Activated CD8-positive, alpha-beta memory T cell treated with anti-CD3 and anti-CD28 coated beads, Interleukin-2, amount 50 U/mL, for 4 hours (primary cell): ENCODE results near the gene PTRHD1.
A peak's percentile ranks its signal among the peaks of the same experiment; 100 is the strongest.

Source experiments
- DNase-seq: peaks from one replicate; pipeline ENCODE4 v3.0.0-alpha.2; 2020

PTRHD1 gene

DNA sequence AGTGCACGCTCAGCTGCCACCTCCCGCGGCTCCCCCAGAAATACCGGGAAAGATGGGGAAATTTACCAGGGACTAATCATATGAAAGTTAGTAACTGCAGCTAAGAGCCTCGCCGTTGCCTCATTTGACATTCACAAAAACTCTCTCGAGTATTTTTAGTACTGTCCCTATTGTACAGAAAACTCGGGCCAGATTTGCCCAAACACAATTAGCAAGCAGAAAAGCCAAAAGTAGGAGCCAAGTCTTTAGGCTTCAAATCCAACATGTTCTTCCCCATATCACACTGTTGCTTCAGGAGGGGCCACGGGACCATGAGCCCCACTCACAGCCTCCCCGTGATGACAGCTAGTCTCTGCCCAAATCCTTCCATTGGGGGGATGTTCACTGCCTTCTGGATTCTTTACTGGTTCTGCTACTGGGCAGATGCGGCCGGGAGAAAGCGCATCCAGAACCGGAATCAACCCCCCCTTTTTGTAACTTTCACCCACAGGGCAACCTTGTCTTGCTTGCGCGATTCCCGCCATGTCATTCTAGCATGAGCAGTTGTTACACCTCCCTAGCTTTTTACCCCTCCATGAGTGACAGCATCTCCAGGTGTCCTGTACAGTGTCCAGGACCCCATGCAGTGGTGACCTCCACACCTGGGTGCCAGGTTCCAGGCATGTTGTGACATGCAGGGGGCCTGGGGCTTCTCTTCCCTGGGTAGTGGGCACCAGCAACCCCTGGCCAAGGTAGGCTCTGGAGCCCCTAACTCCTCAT, 35.2 kb upstream of the PTRHD1 start:
- no peak for DNase-seq

DNA sequence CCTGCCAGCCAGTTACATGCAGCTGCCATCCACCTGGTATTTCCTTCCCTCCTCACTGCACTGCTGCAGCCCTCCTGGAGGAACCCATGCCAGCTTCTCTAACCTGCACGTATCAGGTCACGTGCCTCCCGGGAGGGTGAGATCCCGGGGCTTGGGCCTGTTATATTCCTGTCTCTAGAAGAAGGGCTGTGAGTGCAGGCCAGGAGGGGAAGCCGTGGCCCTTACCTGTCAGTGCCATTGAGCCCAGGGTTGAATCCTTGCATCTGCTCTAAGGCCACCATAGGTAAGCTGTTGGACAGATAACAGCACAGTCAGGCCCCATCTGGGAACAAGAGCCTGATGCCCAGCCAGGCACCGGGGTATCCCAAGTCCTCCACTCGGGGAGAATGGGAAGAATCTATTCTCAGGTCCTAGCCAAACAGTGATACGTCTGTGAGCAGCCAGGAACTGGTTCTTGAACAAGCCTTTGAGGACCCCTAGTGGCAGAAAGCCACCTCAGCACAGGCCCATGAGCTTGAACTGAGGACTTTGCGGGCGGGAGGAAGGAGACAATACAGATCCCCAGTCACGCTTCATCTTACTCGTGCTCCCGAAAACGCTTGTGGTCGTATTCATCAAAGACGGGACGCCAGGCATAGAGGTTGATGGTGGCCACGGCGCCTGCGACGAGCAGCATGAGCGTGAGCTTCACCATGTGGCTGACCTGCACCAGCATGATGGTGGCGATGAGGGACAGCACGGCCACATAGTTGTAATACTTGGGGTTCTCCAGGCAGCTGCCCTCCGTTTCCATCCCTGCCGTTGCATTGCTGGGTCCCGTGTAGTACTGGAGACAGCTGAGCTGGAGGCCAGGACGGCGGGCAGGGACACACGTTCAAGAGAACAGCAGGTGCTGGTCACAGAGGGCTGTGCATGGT, 34.4 kb upstream of the PTRHD1 start:
- DNase-seq, result peak; percentile 71

DNA sequence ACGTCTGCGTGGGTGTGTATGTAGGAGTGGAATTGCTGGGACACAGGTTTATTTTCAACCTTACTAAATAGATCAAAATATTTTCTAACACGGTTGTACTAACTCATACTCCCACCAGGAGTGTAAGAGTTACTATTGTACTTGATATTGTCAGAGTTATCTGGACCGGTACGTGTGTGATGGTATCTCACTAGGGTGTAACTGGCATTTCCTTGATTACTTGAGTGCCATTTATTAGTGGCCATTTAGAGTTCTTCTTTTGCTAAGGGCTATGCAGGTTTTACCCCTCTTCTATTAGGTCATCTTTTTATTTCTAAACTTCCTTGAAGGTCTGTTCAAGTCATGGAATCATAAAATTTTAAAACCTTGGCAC, 33.6 kb upstream of the PTRHD1 start:
- no peak for DNase-seq

DNA sequence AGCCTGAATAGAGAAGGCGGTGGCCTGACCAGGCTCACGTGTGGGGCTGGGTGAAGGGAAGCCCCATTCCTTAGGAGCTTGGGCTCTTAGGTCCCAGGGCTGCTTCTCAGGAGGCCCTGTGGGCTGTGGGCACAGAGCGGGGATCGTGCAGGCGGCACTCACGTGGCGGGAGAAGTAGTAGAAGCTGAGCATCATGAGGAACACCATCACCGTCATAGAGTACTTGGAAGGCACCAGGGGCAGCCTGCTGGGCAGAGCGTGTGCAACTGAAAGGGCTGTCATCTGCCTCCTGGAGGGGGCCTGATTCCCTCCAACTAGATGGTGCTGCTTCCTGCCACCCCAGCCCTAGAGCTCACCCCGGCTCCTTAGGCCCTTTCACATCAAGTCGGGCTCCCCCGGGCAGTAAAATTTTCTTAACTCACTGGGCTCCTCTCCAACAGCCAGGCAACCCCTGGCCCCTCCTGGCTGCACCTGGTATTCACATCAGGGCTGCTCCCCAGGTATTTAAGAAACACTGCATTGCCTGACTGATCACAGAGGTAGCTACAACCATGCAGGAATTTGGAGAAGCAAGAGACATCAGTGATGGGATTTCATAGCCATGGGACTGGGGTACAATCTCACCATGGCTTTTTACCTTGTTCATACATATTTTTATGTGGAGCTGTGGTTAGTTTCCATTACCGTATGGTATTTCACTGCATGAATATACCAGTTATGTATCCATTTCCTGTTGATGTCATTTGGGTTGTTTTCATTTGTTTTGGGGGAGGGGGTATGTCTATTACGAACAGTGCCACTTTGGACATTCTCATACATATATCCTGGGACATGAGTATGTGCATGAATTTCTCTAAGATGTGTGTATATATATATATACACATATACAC, 32.9 kb upstream of the PTRHD1 start:
- DNase-seq, result no peak

DNA sequence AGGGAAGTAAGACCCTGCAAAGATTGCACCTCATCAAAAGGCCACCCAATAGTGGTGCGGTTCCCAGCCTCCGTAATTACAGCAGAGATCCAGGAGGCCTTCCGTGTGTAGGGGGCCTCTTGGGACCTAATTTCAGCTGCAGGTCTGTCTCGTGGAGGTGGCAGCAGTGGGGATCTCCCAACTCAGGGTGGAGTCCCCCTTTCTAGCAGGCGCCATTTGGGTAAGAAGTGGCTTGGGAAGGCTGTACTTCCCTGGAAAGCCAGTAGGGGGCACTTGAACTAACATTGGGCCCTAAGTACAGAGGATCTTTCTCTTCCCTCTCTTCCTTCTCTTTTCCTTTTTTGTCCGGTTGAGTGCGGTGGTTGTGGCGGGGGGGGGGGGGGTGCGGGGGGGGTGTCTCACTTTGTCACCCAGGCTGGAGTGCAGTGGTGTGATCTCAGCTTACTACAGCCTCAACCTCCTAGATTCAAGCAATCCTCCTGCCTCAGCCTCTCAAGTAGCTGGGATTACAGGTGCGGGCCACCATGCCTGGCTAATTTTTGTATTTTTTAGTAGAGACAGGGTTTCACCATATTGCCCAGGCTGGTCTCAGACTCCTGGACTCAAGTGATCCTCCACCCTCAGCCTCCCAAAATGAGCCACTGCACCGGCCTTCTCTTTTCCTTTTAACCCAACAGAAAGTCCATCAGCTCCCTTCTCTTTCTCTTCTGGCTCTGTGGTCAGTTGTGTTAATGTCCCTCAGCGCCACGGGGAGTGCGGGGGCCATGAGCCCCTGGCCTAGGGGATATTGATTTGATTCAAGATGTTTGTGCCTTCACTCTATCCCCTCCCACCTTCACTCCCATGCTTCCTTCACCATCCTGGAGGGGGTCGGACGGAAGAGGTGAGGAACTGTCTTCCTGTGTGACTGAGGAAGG, 32.0 kb upstream of the PTRHD1 start:
- peak; percentile 36 for DNase-seq

DNA sequence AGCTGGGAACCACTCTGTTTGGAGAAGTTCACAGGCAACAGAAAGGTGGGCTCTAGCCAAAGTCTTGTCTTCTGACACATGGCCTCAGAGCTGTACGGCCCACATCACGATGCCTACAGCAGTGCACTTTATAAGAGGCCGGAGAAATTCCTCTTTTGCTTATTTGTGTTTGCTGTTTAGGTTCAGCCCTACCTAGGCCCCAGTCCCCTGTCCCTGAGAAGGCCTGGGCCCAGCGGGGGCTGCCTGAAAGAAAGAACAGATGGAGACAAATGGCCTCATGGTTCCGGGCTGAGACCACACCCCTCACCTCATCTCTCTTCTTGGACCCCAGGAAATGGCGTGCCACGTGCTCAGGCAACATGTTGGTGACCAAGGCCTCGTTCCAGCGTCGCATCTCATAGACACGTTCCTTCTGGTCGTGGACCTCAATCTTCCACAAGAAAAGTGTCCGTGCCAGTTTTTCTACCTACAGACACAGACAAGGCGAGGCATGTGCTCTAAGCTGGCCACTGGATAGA, 30.9 kb upstream of the PTRHD1 start:
- DNase-seq, result no peak

DNA sequence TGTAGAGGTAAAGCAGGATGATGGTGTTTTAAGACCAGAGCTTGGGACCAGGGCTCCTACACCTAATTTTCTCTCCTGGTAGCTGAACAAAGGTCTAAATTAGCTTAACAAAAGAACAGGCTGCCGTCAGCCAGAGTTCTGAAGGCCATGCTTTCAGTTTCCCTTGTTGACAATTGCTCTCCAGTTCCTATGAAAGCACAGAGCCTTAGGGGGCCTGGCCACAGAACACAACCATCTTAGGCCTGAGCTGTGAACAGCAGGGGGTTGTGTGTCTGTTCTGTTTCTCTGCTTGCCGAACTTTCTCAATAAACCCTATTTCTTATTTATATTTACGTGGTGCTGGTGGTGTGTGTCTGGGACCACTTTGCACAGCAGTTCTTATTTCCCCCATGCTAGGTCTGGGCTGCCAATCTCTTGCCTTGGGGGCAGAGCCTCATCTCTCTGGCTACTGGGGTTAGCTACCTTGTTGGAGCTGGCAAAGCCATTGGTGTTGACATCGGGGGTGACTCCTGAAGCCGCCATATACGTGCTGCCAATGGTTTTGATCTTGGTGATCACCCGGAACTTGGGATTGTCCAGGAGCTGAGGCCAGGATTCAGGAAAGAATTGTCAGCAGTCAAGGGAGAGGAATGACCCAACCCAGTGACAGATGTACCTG, 29.0 kb upstream of the PTRHD1 start:
- no peak for DNase-seq

DNA sequence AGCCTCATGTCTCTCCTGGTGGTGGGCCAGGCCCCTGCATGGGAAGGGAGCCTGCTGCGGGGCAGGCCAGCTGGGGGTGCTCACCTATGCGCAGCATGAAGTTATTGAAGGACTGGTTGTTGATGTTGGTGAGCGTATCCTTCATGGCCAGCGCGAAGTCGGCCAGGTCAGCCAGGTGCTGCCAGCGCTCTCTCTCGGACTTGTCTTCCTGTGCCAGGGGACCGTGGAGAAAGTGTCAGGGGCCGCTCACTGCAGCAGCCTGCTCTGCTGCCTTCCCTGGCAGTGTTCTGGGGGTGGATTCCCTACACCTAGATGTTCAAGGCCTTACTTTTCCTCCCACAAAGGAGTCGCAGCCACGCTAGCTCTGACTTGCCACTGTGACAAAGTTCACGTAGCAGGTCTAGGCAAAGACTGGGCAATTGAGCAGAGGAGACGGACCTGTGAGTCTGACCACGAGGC, 28.3 kb upstream of the PTRHD1 start:
- DNase-seq, result no peak

DNA sequence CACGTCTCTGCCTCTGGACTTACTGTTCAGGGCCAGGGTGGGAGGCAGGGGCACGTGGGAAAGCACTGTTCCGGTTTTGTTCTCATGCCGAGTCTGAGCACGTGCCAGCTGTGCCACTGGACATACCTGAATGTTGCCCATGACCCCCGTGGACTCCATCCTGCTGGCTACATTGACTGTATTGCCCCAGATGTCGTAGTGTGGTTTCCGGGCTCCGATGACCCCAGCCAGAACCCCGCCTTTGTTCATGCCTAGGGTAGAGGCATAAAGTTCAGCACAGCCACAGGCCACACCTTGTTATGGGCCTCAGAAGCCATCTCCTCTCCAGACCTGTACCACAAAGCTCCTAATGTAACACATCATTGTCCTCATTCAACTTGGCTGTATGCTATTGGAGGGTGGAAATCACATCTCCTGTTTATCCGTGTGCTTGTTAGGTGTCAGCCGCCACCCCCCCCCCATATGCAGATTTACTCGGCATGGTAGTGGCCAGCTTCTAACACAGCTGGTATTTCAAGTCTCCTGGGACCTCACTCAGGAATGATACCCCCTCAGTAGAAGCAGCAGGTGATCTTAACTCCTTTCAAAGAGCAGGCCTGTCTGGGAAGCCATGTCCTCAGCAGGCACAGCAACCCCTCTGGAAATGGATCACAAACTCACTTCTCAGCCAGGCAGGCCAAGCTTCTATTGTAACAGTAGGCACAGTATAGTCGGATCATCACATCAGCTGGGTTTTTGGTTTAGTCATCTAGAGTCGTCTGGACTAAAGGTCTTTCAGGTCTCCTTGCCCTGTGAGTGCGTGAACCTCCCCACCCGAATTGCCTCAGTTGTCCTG, 27.6 kb upstream of the PTRHD1 start:
- no peak for DNase-seq

DNA sequence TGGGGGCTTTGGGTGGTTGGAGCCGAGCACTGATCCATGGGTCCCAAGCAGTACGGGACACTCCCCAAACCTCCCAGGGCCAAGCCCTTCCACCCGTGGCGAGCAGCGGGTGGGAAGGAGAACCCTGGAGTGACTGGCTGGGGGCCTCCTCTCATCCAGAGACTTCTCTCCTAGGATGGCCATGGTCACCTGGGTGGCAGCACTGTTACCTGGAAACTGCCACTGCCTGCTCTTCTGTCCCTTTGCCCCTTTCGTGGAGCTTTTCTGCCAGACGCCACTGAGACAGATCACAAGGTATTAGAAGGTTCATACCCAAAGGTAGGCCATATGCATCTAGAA, 27.0 kb upstream of the PTRHD1 start:
- DNase-seq, result no peak

DNA sequence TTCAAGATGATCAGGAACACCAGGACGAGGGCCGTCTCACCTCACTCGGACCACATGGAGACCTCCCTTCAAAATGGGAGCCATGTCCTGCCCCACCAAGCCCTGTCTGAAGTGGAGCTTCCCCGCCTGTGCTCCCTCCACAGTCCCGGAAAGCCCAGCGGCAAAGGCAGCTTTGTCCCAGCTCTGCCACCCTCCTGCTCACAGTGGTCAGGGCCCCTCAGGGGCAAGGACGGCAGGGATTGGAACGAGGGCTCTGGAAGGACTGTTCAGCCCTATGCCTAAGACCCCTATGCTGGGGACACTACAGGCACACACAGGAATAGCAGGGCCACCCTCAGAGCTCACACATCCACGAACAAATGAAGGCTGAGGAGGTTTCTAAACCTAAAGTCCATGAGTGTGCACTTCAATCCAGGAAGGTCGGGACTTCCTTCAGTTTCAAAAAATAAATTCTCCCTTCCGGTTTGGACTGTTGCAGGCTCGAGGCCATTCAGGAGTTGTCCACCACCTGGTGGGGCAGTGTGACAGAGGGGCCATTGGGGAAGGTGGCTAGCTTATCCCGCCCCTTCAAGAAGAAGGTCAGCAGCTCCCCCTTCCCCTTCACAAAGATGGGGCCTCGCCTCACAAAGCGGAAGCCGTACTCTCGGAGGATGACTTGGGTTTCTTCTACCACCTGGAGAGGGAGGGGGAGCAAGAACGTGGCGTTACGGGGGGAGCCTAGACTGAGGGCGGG, 26.4 kb upstream of the PTRHD1 start:
- no peak for DNase-seq

DNA sequence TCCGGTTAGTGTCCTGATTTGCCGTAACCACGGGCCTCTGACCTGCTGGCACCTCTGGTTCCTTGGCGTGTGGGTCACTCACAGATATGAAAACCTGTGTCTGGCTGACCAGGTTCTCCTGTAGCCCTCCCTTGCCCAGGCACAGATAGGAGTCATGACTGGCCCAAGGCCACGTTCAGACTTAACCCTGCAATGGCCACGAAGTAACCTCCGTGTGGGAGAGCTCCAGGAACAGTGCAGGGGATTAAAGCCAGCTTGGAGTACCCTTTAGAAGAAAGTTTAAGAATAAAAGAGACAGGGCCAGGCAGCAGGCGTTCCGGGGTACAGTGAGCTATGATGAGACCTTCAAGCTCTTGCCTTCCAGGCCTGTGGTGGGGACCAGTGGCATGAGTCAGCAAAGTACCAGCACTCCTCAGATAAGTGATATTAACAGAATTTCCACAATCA, 25.6 kb upstream of the PTRHD1 start:
- no peak for DNase-seq

DNA sequence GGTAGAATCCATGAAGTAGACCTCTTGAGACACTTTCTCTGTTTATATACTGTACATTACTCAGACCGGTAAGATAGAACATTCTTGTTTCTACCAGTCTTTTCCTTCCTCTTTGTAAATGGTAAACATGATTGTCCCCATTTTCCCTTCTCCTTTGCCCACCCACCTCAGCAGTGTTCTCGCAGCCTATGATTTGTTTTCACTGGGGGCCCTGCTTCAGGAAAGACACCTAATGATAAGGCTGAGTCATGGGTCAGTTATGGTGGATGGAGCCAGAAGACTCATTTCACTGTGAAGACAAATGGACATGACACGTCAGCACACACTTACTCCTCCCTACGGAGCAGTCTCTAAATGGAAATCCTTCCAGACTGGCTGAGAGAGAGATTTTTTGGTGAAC, 23.7 kb upstream of the PTRHD1 start:
- DNase-seq, result no peak

DNA sequence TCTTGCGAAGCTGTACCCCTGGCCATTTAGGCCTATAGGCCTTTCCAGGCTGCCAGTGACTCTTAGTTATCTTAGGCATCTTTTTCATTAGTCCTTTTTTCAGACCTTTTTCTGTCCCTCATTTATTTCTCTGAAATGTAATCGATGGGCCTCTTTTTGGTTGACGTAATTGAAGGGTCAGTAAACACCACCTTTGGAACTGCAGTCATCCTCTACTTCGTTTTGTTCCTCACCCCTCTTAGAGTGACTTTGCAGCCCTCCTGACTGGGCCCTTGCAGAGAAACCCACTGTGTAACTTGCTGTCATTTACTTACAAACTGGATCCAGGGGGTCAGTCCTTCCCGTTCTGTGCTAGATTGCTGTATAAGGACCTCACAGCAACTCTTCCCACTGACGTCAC, 23.2 kb upstream of the PTRHD1 start:
- DNase-seq, result no peak

DNA sequence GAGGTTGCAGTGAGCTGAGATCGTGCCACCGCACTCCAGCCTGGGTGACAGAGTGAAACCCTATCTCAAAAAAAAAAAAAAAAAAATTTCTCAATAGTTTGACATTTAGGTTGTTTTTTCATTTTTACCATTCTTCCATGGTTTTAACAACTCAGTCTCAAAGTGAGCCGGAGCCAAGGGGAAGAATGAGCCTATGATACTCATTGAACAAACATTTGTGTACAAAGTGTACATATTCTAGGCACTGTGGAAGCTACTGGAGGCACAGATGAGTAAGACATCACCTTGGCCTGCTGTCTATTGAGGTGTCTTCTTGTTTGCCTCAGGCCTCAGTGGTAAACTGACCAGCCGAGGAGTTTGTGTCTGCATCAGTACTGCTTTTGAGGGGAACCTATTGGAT, 22.0 kb upstream of the PTRHD1 start:
- DNase-seq, result no peak

DNA sequence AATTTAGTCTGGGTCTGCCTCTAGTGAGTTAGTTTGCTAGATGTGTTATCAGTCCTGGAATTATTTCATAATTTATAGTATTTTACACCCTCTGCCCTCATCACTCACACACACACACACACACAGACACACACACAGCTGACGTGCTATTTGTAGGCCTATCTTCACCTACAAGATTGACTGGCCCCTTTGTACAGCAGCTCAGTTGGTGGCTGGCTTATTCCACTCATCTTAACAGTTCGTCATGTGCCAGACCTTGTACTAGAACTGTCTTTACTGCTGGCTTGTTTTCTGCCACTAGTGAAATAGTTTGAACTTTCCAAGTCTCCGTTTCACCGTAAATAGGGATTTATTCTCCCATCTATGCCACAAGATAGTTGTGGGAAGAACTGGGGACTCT, 21.3 kb upstream of the PTRHD1 start:
- DNase-seq, result no peak

DNA sequence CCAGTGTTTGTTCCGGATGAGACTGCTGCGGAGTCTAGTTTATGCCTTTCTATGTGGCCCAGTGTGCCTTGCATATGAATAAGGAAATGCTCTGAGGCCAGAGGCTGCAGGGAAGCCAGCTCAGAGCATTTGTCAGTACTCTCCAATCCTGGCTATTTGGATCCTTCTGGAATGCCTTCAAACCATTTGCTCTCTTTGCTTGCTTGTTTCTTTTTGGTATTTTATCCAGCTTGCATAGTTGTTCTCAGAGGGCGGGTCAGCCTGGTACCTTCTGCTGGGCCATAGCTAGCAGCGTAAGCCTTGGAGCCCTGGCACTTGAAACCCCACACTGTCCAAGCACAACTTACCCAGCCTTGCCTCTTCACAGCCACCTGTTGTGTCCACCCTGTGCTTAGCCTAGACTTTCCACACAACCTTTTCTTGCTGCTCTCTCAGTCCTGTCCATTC, 20.5 kb upstream of the PTRHD1 start:
- no peak for DNase-seq

DNA sequence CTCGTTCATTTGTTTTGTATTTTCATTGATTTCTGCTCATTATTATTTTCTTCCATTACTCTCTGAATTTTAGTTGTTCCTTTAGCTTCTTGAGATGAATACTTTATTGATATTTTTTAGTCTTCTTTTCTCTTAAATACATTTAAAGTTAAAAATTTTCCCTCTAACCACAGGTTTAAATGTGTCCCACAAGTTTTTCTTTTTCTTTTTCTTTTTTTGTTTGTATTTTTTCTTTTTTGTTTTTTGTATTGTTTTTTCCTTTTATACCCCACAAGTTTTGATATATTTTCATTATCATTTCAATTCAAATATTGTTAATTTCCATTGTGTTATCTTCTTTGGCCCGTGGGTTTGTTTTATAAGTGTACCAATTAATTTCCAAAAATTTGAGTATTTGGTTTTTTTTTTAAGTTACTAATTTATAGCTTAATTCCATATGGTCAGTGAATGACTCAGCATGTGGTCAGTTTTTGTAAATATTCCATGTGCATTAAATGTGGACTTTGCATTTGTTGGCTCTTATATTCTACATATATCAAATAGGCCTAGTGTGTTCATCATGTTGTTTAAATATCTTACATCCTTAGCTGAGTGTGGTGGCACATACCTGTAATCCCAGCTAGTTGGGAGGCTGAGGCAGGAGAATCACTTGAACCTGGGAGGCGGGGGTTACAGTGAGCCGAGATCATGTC, 16.3 kb upstream of the PTRHD1 start:
- no peak for DNase-seq

DNA sequence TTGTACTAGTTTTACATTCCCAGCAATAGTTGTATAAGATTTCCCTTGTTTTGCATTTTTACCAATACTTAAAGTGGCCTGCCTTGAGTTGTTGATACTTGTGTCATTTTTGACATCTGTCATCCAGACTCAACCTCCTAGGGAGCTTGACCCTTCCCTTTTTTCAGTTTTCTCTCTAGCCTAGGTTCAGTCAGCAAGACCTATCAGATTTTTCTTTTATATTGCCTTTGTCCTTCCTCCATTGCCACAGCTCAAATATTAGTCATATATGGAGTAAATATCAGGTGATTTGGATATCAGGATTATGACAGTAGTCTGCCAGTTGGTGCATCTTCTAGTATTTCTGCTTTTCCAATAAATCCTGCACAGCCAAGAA, 13.5 kb upstream of the PTRHD1 start:
- no peak for DNase-seq
